T1000 (cell line): ENCODE data around the gene ATG16L2.
"Not testable (repeated sequence)": the region's sequence is repeated elsewhere in the genome, so short reads cannot be mapped to it uniquely, and the experiment has no call there.

Experiments
- DNase-seq: peaks from one replicate; lab custom pipeline; 2025; ENCODE audit warnings: mixed read lengths; lab: John Stamatoyannopoulos, UW

The ATG16L2 gene

DNA sequence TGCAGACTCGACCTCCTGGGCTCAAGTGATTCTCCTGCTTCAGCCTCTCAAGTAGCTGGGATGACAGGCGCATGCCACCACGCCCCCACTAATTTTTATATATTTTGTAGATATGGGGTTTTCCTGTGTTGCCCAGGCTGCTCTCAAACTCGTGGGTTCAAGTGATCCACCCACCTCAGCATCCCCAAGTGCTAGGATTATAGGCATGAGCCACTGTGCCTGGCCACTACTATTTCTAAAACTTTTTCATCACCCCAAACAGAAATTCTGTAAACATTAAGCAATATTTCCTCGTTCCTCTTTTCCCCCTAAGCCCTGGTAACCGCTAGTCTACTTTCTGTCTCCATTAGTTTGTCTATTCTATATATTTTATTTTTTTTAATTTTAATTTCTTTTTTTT, 9.0 kb upstream of the ATG16L2 start:
- no peak for DNase-seq

DNA sequence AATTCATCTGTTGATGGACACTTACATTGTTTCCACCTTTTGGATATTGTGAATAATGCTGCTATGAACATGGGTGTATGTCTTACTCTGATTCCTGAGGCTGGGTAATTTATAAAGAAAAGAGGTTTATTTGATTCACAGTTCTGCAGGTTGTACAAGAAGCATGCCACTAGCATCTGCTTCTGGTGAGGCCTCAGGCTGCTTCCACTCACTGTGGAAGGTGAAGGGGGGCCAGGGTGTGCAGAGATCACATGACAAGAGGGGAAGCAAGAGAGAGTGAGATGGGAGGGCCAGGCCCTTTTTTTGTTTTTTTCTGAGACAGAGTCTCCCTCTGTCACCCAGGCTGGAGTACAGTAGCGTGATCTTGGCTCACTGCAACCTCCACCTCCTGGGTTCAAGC, 7.8 kb upstream of the ATG16L2 start:
- not testable (repeated sequence) for DNase-seq

DNA sequence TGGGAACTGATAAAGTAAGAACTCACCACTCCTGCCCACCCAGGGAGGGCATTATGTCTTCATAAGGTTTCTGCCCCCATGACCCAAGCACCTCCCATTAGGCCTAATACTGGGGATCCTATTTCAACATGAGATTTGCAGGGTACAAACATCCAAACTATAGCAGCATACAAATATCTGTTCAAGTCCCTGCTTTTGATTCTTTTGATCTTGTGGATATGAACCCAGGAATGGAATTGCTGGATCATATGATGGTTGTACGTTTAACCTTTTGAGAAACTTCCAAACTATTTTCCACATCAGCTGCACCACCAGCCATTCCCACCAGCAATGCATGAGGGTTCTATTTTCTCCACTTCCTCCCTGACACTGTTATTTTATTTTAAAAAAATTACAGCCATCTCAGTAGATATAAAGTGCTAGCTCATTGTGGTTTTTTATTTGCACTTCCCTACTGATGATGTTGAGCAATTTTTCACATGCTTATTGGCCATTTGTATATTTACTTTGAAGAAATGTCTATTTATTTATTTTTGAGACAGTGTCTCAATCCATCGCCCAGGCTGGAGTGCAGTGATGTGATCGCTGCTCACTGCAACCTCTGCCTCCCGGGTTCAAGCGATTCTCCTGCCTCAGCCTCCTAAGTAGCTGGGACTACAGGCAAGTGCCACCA, 7.1 kb upstream of the ATG16L2 start:
- DNase-seq, result no peak

DNA sequence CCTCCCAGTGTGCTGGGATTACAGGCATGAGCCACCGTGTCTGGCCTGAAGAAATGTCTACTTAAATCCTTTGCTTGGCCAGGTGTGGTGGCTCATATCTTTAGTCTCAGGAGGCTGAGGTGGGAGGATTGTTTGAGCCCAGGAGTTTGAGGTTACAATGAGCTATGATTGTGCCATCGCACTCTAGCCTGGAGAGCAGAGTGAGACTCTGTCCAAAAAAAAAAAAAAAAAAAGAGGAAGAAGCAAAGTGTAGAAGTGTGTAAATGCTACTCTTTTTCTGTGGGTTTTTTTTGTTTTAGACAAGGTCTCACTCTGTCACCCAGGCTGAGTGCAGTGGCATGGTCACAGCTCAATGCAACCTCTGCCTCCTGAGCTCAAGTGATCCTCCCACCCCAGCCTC, 6.4 kb upstream of the ATG16L2 start:
- no peak for DNase-seq

DNA sequence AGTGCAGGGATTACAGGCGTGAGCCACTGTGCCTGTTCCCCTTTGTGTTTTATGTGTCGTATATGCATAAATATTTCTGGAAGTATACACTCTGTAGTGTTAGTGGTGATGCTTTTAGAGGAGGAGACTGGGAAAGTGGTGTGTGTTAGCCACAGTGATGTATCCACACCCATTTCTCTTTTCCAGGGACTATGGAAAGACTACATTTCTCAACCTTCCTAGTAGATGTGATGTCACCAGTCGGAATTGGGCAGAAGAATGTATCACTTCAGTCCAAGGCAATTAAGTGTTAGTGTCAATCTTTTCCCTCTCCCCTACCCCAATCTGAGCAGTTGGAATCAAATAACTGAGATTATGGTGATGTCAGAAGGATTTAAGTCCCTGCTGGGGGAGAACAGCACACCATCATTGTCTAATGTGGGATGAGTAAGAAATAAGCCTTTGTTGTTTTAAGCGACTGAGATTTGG, 5.8 kb upstream of the ATG16L2 start:
- DNase-seq, result no peak

DNA sequence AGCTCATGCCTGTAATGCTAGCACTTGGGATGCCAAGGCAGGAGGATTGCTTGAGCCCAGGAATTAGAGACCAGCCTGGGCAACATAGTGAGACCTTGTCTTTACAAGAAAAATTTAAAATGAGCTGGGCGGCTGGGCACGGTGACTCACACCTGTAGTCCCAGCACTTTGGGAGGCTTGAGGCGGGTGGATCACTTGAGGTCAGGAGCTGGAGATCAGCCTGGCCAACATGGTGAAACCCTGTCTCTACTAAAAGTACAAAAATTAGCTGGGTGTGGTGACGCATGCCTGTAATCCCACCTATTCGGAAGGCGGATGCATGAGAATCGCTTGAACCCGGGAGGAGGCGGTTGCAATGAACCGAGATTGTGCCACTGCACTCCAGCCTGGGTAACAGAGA, 2.5 kb upstream of the ATG16L2 start:
- DNase-seq, result not testable (repeated sequence)

DNA sequence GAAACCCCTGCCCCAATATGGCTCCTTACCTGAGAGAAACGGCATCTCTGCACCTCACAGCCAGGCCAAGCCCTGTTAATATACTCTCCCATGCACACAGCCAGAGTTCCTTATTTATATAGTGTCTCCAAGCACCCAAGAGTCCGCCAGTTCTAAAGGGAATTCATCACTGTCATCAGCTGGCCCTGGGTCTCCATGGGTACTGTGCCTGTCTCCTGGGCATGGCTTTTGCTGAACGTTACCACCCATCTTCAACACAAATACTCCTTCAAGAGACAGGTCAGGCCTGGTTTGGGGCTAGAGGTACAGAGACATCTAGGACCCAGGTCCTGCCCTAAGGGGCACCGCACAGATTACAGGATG, 1.6 kb upstream of the ATG16L2 start:
- no peak for DNase-seq

DNA sequence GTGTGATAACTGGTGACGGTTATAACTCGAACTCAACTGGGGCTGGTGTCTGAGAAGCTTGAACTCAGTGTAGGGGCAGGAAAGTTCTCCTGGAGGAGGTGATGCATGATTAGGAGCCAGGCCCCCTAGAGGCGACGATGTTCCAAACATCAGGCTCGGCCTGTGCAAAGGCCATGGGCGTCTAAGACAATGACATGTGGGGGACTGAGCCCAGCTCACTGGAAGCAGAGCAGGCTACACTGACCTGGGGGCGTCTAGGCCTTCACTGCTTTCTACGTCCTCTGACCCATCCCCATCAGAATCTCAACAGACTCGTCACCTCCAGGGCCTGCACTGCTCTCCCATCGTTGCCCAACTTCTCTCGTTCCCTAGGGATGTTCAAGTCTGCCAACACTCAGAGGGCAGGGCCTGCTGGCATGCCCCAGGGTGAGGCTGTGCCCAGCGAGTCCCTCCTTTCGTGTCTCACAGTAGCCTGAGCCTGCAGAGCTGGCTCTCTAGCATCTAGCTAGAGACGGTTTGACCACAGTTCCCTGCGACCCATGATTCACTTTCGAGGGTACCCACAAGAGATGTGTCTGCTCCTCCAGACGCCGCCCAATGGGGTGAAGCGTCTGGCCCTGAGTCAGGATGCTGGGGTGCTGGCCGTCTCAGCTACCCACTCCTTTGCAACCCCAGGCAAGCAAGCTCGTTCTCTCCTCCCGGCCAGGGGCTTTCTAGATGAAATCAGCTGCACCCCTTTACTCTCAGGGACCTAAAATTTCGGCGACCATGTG, 1.1 kb upstream of the ATG16L2 start:
- DNase-seq, result peak; percentile 77

DNA sequence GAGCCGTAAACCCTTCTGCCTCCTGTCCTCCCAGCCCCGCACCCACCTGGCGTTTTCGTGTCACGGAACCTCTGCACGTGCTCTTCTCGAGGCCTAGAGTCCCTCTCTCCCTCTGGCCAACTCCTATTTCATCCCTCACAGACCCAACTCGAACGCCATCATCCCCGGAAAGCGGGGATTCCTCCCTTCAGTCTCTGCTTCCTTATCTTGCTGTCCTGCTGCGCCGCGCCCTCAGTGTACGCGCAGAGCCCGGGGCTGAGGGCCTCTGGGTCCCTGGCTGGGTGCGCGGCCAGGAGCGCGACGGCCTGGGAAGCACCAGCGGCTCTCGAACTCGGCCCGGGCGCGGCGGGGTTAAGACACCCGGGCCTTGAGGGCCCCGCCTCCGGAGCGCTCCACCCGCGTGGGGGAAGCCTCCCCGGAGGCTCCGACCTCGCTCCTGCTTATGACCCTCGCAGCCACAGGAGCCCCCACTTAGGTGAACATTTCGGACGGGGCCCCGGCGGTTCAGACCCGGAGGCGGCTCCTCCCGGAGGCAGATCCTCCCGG, 398 bp upstream of the ATG16L2 start:
- peak; percentile 79 for DNase-seq

DNA sequence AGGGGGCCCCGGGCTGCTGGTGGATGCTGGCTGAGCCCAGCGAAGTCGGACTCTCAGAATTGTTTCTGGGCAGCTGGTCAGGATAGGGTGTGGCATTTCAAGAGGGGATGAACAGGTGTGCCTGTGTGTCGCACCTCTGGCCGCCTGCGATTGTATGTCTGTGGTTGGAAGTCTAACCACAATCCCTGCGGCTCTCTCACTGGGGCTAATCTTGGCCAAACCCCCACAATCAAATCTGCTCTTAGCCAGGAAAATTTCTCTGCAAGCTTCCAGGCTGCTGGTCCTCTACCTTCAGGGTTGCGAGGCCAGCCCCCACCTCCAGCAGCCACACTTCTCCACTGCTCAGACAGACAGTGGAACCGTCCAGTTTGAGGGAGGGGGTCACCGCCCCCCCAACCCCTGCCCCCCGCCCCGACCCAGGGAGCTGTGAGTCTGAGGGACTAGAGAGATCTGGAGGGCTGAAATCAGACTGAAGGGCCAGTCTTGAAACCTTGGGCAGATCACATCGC, 953 bp downstream of the ATG16L2 start:
- DNase-seq, result no peak

DNA sequence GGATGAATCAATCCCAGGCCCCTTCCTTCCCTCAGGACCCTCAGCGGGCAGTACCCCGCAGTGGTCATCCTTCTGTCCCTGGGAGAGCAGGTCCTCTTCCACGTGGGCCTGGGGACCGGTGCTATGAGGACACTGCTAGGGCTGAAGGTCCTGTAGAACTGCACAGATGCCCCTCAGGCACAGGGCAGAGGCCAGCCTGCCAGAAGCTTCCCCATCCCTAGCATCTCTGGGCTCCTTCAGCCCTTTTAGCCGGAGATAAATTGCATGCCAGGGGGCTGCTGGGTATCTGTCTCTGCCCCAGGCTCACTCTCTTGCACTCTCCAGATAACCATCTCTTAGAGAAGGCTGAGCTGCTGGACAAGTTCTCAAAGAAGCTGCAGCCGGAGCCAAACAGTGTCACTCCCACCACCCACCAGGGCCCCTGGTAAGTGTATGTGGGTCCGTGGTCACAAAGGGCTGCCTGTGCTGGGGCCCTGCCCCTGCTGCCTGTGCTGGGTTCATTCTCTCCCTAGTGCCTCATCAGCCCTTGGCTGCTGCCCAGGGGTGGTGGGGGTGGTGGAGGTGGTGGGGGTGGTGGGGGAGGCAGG, 2.3 kb downstream of the ATG16L2 start:
- no peak for DNase-seq

DNA sequence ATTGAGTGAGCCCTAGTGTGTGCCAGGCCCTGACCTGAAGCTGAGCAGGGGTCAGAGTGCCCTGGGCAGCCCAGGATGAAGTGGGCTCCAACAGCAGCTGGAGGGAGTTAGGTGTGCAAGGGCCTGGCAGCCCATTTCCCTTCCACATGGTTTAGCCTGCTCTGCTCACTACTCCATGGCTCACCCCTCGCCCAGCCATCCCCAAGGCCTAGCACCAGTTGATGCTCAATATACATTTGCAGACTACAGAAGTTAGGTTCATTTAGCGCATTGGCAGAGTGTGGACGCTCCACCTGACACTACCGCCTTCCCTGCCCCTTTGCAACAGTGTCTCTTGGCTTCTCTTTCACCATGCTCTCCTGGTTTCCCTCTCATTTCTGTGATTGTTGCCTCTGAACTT, 3.8 kb downstream of the ATG16L2 start:
- no peak for DNase-seq

DNA sequence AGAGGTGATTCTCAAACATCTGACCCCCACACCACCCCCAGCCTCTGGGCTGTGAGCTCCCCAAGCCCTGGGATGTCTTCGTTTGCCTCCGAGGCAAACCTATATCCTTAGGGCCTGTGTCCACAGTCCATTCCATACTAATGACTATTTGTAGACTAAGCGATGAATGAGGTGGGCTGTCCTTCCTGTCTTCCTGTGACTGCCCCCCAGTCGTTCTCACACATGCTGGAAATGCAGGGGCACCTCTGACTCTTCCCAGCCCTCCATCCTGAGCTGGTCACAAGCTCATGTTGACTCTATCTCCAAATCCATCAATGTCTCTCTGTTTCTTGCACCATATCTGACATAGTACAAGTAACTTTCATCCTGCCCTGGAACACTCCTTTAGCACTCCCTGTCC, 4.8 kb downstream of the ATG16L2 start:
- no peak for DNase-seq

DNA sequence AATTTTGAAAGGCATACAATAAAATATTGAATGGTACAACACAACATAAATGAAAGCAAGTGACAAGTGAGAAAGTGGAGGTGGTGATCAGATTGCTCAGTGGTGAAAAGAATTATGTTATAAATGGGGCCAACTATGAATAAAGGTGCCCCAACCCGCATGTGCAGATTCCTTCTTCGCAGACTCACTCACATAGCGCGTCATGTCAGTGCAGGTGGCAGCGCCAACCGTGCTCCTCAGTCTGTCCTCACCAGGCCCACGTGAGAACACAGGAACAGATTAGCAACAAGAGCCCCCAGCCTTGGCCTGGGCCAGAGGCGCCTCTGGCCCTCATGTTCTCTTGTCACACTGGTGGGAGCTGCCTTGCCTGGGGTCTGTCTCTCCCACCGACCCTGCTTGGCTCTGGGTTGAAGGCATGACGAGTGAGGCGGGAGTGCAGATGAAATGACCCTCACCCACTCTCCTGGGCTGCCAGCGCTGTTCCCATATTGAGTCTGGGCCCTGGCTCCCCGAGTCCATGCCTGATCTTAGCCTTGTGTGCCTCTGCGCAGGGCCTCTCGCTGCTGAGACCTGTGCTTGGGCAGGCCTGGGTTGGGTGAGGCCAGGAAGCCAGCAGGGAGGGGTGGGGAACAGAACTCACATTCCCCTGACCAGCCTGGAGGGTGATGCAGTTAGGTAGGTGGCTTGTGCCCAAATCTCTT, 6.4 kb downstream of the ATG16L2 start:
- no peak for DNase-seq

DNA sequence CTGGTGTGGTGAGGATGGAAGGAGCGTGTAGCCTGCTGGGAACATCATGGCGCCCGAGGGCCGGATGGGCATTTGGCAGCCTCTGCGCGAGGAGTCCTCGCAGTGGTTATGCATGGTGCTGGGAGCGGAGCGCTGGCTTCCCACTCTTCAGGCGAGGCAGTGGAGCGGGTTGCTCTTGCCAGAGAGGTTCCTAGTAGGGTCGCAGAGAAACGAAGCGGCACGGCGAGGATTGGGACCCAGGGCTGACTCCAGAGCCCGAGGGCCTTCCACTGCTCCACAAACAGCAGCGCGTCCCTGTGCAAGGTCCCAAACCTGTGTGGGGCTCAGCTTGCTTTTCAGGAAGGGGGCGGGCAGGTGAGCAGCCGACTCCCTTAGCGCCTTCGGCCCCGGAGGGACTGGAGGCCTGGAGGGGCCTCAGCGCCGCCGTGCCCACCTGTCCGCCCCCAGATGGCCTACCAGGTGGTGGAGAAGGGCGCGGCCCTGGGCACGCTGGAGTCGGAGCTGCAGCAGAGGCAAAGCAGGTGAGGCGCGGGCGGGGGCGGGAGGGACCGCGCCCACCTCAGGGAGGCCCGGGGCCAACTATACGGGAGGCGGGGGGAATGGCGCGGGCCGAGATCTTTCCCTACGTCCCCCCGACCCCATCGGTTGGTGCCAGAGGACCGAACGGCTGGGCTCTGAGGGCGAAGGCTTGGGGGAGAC, 7.2 kb downstream of the ATG16L2 start:
- DNase-seq, result no peak

DNA sequence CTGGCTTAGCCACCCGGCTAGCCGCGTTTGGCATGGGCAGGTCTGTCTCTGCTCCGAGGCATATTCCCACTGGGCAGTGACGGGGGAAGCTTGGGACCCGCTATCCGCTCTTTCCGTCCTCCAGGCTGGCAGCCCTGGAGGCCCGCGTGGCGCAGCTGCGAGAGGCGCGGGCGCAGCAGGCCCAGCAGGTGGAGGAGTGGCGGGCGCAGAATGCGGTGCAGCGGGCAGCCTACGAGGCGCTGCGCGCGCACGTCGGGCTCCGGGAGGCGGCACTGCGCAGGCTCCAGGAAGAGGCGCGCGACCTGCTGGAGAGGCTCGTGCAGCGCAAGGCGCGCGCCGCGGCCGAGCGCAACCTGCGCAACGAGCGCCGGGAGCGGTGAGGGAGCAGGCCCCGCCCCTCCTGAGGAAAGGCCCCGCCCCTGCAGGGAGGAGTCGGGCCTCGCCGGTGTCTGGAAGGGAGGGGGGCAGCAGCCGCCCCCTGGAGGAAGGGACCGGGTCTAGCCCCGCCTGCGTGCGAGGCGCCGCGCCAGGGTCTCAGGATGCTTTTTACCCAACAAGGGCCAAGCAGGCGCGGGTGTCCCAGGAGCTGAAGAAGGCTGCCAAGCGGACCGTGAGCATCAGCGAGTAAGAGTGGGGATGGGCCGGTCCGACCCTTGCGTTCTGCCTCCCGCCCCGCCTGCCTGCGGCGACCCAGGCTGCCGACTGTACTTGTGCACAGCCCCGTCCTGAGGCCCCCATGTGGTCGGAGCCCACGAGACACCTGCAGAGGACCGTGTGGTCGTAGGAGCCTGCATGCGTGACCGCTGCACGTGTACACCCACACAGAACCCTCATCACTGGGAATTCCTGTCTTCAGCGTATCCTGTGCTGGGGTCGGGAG, 7.9 kb downstream of the ATG16L2 start:
- DNase-seq, result peak; percentile 86

DNA sequence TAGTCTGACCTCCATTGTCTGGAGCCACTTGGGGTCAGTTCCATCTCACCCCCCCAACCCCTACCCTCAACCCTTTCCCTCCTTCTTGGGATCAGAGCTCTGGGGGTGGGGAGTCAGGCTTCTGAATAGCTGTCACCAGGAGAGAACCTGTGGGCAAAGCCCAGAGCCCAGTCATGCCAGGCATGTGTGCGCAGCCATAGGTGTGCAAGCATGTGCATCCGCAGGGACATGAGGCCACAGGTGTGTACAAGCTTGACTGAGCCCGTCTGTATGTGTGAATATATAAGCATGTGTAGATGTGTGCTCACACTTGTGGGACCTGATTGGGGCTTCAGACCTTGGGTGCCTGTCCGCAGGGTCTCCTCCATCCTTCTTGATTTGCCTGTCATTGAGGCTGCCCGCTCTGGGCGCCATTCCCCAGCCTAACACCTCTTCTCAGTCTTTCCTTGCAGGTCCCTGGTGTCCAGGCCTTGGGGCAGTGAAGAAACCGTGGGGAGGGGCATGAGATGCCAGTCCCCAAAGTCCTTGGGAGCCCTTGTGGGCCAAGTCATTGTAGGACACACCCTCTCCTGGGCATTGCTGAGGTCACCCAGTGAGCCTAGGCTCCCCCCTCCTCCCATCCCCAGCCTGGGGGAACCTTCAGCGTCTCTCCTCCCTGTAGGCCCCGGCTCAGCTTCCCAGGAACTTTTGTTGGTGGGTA, 9.0 kb downstream of the ATG16L2 start:
- DNase-seq, result no peak

DNA sequence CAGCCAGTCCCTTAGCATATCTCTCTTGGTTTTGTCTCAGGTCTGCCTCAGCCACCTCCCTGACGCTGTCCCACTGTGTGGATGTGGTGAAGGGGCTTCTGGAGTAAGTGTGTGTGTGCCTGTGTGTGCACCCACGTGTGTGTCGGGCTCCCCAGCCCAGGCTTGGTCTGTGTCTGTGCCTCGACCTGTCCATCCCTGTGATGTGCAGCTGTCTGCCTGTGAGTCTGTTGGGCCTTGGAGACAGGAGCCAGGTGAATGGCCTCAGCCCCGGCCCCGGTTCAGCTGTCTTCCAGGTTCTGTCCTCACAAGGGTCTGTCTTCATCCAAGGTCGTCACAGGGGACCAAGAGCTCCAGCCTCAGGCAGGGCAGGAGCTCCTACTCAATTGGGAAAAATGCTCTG, 9.8 kb downstream of the ATG16L2 start:
- no peak for DNase-seq

DNA sequence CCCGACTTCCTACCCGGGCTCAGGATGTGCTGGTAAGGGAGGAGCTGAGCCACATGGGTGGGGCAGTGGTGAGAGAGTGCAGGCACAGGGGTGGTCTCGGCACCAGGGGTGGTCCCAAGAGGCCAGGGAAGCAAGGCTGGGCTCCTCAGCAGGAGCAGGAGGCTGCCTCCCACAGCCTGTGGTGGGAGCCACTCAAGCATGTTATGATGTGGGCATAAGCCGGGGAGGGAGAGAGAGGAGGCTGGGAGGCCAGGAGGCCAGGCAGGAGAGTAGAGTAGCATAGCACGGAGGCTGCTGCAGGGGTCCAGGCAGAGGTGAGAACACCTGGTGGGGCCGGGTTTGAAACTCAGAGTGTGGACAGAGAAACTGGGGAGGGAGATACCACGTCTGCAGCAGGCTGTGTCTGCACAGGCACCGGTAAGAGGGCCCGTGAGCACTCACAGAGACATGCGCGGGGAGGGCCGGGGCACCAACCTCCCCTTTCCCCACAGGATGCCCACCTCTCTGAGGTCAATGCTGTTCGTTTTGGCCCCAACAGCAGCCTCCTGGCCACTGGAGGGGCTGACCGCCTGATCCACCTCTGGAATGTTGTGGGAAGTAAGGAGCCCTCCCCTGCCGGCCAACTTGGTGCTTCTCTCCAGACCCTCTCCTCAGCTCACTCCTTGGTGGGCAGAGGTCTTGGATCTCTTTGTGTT, 10.7 kb downstream of the ATG16L2 start:
- no peak for DNase-seq
